ENCODE results near the gene DIPK1A. TPM values are rescaled to one million over a fixed set of nuclear protein-coding genes. Genes with fewer than 3 reads are reported as not detected.
A peak's percentile ranks its signal among the peaks of the same experiment; 100 is the strongest.
"Not testable (repeated sequence)": the region's sequence is repeated elsewhere in the genome, so short reads cannot be mapped to it uniquely, and the experiment has no call there.

The DIPK1A gene
- total RNA-seq, 1 donor from 2014 or later = 0.20 TPM

DNA sequence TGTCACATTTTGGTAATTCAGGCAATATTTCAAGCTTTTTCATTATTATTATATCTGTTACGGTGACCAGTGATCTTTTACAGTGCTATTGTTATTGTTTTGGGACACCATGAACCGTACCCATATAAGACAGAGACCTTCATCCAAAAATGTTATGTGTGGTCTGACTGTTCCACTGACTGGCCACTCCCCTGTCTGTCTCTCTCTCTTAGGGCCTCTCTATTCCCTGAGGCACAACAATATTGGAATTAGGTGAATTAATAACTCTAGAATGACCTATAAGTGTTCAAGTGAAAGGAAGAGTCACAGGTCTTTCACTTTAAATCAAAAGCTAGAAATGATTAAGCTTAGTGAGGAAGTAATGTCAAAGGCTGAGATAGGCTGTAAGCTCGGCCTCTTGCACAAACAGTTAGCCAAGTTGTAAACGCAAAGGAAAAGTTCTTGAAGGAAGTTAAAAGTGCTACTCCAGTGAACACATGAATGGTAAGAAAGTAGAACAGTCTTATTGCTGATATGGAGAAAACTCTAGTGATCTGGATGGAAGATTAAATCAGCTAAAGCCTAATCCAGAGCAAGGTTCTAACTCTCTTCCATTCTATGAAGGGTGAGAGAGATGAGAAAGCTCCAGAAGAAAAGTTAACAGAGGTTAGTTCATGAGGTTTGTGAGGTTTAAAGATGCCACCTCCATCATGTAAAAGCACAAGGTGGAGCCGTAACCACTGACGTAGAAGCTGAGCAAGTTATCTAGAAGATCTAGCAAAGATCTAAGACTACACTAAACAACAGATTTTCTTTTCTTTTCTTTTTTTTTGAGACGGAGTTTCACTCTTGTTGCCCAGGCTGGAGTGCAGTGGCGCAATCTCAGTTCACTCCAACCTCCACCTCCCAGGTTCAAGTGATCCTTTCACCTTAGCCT is 19.7 kb upstream of the DIPK1A start:
- no peak for DNase-seq (ENCODE audit: low read depth in 2 of 2)

GRCh38 chr1:92975551-92976232 is 14.4 kb upstream of the DIPK1A start:
- DNase-seq (ENCODE audit: low read depth in 2 of 2) = no peak

GRCh38 chr1:92974112-92974511 is 12.8 kb upstream of the DIPK1A start:
- not testable (repeated sequence) for DNase-seq (ENCODE audit: low read depth in 2 of 2)

- DNase-seq (ENCODE audit: low read depth in 2 of 2) = no peak
Observed at GRCh38 chr1:92973203-92973897, 12.1 kb upstream of the DIPK1A start.

- DNase-seq (ENCODE audit: low read depth in 2 of 2) = no peak
Observed at GRCh38 chr1:92972409-92973129, 11.3 kb upstream of the DIPK1A start.

- DNase-seq (ENCODE audit: low read depth in 2 of 2) = not testable (repeated sequence)
Observed at GRCh38 chr1:92971932-92972331, 10.7 kb upstream of the DIPK1A start.

- no peak for DNase-seq (ENCODE audit: low read depth in 2 of 2)
Observed at GRCh38 chr1:92970990-92971689, 9.9 kb upstream of the DIPK1A start.

- DNase-seq (ENCODE audit: low read depth in 2 of 2) = no peak
Observed at GRCh38 chr1:92969517-92969916, 8.3 kb upstream of the DIPK1A start.

DNA sequence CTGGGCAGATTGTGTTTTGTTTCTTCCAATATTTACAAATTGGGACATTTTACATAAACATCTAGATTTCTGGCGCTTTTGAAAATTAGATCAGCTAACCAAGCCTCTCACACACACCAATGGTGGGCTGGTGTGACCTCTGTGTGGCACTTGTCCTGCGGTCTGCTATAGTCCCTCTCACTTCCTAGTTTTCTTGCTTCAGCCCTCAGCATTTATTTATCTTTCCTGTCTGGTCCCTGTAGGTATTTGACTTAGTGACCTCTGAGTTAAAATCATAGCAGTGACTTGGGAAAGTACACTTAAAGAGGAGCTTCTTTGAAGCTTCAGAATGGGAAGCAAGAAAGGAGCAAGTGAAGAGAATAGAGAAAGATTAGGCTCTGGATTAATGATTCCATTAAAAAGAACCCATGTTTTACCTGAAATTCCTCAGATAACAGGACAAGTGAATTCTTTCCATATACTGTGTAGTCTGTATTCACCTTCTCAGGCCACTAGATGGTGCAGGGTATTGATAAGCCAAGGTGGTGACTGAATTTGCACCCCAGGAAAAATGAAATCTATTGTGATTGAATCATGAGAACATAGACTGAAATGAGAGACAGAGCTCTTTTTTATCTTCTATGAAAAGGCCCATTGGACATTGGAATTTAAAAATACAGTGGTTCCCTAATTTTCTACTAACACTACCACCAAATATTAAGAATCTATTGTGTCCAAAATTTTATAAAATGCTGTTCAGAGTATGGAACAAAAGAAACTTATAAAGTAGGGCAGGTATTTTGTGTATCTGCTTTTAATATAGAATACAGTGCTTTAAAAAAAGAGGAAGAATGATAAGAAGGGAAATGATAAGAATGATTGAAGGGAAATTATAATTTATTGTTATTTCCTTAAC is 7.1 kb upstream of the DIPK1A start:
- peak; percentile 8 to 11 for DNase-seq (ENCODE audit: low read depth in 2 of 2)

GRCh38 chr1:92964998-92965397 is 3.7 kb upstream of the DIPK1A start:
- DNase-seq (ENCODE audit: low read depth in 2 of 2) = no peak

- no peak for DNase-seq (ENCODE audit: low read depth in 2 of 2)
Observed at GRCh38 chr1:92964316-92964715, 3.1 kb upstream of the DIPK1A start.

DNA sequence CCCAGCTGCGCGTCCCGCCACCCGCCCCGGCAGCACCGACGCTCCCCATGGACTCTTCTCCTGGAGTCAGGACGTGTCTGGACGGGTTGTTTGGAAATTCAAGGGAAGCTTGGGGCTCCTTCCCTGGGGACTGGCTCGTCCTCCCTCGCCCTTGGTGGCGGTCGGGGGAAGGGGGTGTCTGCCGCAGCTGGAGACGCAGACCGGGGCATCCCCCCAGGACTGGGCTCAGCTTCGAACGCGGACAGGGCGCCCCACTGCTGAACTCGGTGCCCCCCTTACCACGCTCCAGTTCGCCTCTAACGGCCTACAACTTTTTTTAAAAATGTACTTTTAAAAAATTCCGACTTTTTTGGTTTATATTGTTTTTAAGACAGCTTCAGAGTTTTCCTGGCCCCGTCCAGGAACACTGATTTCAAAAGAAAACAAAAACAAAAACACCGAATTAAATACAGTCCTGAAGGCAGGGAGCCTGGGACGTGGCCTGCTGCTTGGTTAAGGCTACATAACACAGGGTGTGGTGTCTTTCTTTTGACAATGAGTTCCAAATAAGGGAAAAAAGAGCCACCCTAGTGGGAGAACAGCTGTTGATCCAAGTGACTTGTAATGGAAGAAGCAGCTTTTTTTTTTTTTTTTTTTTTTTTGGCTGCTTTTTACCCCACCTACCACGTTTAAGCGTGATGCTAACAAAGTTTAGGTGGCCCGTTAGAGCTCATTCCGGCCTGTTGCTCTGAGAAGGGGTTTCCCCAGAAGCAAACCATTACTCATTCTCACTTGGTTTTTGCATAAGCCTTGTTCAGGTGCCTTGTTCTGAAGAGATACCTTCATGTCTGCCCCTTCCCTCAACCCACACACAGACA is 862 bp upstream of the DIPK1A start:
- peak; percentile 3 to 16 for DNase-seq (ENCODE audit: low read depth in 2 of 2)

- peak; percentile 71 to 75 for DNase-seq (ENCODE audit: low read depth in 2 of 2)
Observed at GRCh38 chr1:92960395-92961130, 699 bp downstream of the DIPK1A start.

- no peak for DNase-seq (ENCODE audit: low read depth in 2 of 2)
Observed at GRCh38 chr1:92958203-92958970, 2.9 kb downstream of the DIPK1A start.

DNA sequence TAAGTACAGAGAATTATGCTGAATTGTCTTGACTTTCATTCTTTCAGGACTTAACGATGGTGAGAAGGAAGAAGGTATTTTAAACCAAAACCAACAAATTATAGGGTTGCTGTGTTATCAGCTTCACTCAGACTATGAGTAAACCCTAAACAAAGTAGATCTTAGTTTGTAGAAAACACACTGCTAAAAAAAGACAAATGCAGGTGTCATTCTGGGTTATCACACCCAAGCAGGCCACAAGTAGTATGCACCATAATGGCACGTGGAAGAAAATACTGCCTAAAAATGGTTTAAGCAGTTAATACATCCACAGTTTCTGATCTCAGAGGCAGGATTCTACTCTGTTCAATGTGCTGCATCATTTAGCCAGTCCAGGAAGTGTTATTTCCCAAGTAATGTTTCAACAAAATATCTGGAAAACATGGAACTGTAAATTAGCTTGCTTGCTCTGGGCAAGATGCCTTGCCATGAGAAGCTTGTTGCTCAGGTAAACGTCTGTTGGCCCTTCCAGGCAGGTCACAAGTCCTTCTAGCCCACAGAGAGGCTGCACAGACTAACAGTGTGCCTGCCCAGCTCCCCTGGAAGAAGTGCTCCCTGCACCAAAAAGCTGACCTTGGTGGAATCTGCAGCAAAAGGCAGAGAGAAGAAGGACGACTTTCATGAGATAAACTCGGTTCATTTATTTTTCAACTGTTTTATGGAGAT is 4.1 kb downstream of the DIPK1A start:
- no peak for DNase-seq (ENCODE audit: low read depth in 2 of 2)

GRCh38 chr1:92956254-92957029 is 4.8 kb downstream of the DIPK1A start:
- no peak for DNase-seq (ENCODE audit: low read depth in 2 of 2)
